Right lobe of liver (tissue), 6 donors: ENCODE measurements around the gene TMEM143. TPM values are rescaled to one million over a fixed set of nuclear protein-coding genes. Genes with fewer than 3 reads are reported as not detected.

Experiments
- ATAC-seq, 4 donors: fragments of 200-7000 bp; cut with Tn5 transposase; one replicate each; pipeline ENCODE4 v1.9.1; 2020; ENCODE audit warnings: mild to moderate bottlenecking in 4 of 4, moderate library complexity in 4 of 4
- DNase-seq, 3 donors: peaks; one replicate each; pipeline ENCODE4 v3.0.0-alpha.2; 2020
- H3K27ac ChIP-seq, 3 donors: fragments of 200-600 bp; one replicate each; pipeline ENCODE4 v1.8.0; 2022
- H3K27me3 ChIP-seq, 2 donors: fragments of 200-600 bp; one replicate each; pipeline ENCODE4 v1.8.0; 2022
- H3K36me3 ChIP-seq, 4 donors: fragments of 200-600 bp; sonication (generic) in 1 of 4; one replicate each; pipeline versions ENCODE4 v1.5.1 to v1.8.0; 2017 to 2022; ENCODE audit warnings: control low read depth in 1 of 4
- H3K4me1 ChIP-seq, 4 donors: fragments of 200-600 bp; sonication (generic) in 1 of 4; one replicate each; pipeline versions ENCODE4 v1.5.1 to v1.8.0; 2017 to 2022; ENCODE audit warnings: control low read depth in 1 of 4
- H3K4me3 ChIP-seq, 3 donors: fragments of 200-600 bp; one replicate each; pipeline ENCODE4 v1.8.0; 2022
- H3K9me3 ChIP-seq, 4 donors: fragments of 200-600 bp; sonication (generic) in 1 of 4; one replicate each; pipeline versions ENCODE4 v1.5.1 to v1.8.0; 2017 to 2022; ENCODE audit warnings: control low read depth in 1 of 4
- CTCF ChIP-seq, 4 donors: fragments of 200-600 bp in 3 of 4; fragments of 450-650 bp in 1 of 4; IDR thresholded peaks; one replicate each; pipeline versions ENCODE4 v1.5.1 to v1.8.0; 2016 to 2022; ENCODE audit warnings: antibody characterized with exemption in 4 of 4, mild to moderate bottlenecking in 2 of 4
- POLR2A ChIP-seq: fragments of 450-650 bp; IDR thresholded peaks from one replicate; pipeline ENCODE4 v1.6.1; 2017; ENCODE audit warnings: antibody characterized with exemption, mild to moderate bottlenecking
- WGBS: methylation state at CpG from one replicate; pipeline ENCODE4 v1.1.6; 2018; ENCODE audit warnings: low coverage, low lambda C conversion rate; ENCODE audit not compliant: insufficient coverage; ENCODE audit errors: missing lambda C conversion rate; 5-methylcytosine and 5-hydroxymethylcytosine counted together
- intact Hi-C, 2 donors: fragments of 100-400 bp; cut with DNase I; formaldehyde crosslinking; loops; one replicate each; pipeline versions ENCODE4 v1.11.2 to v1.14.1; 2022
- total RNA-seq, 6 experiments: library from RNA; depleted of rRNA in 2 of 6; stranded (reverse); fragments of >200 nt in 2 of 6; fragmentation: NEBNext Ultra II Directional in 3 of 6; extraction: Animal tissue kit (Norgen Biotek cat#: 25700) in 3 of 6; gene quantifications; one replicate each; pipeline versions ENCODE4 v1.1.0 to v1.2.4, GENCODE V29; 2016 to 2023
- donor health status: DM: no; HTN: yes; CAD: no.
- donor health status: DM: no; HTN: no; CAD: no.
- donor health status: DM: no; HTN: no; CAD: no.
- donor health status: DM: no; HTN: yes; CAD: no.
- donor health status: DM: no; HTN: yes; CAD: no.

Gene TMEM143
- total RNA-seq, 6 experiments from 2014 or later, result 6.5 to 15.1 (median 9.8) TPM

DNA sequence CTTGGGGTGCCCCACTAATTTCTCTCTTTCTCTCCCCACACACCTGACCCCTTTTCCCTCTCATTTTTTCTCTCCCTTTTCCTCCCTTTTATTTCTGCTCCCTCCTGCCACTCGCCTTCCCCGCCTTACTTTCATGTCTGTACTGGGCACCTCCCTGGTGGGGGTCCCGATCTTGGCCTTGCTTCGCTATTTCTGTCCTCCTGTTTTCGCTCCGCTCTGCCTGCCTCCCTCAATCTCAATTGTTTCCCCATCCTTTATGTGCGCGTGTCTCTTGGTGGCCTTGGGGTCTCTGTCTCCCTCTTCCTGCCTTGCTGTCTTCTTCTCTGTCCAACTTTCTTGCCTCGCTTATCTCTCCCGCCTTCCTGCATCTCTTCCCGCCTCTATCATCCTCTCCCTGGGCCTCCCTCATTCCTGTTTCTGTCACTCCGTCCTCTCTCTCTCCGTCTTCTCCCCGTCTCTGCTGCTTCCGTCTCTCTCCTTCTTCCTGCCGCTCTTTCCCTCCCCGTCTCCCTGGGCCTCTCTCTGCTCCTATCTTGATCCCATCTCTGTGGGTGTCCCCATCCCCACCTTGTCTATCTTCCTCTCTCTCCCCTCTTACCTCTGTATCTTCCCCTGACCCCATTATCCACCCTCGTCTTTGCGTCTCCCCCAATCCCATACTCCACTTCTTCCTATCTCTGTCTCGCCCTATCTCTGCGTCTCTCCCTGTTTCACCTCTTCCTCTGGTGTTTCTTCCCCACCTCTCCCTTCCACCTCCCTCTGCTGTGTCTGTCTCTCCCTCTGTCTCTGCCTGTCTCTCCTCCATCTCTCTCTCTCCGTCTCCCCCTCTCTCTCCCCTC, 33.7 kb upstream of the TMEM143 start:
- H3K27ac ChIP-seq, result no peak overlapping the region
- no peaks in the 10 kb centered on the region for H3K36me3 ChIP-seq
- 22% methylated on average over 19 of the region's 22 CpGs for WGBS
- H3K9me3 ChIP-seq, result no peaks in the 10 kb centered on the region
- intact Hi-C loops, result no loop called here
- H3K4me1 ChIP-seq, result no peaks in the 10 kb centered on the region
- H3K4me3 ChIP-seq, result no peak overlapping the region
- DNase-seq, result no peak
- H3K27me3 ChIP-seq, result no peaks in the 10 kb centered on the region
- no peak for TF ChIP-seq POLR2A
- no peak for TF ChIP-seq CTCF (IDR thresholded peaks at IDR 0.05)
- ATAC-seq, result no peak

DNA sequence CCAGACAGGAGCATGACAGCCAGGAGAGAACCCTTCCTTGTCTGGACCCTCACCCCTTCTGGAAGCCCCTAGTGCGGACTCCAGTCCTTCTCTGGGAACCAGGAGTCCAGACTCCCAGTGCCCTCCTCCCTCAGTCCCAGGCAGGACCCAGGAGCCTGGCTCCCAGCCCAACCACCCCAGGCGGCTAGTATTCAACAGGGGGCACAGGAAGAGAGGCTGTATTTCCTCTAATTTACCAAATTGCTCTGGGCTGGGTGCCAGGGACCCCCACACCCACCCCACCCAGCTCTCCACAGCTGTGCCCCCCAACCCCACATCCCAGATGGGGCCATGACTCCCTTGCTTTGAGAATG, 33.1 kb upstream of the TMEM143 start:
- H3K9me3 ChIP-seq, result no peaks in the 10 kb centered on the region
- no peaks in the 10 kb centered on the region for H3K4me1 ChIP-seq
- TF ChIP-seq POLR2A, result no peak
- no peak for TF ChIP-seq CTCF (IDR thresholded peaks at IDR 0.05)
- no peak overlapping the region for H3K27ac ChIP-seq
- DNase-seq (no peak), ATAC-seq (no peak)
- no peaks in the 10 kb centered on the region for H3K27me3 ChIP-seq
- no peaks in the 10 kb centered on the region for H3K36me3 ChIP-seq
- no peak overlapping the region for H3K4me3 ChIP-seq
- no CpG with 5 or more reads among the region's 2 CpGs for WGBS
- intact Hi-C loops, result no loop called here

- Histone ChIP-seq H3K4me1 (no peaks in the 10 kb centered on the region), H3K4me3 (no peak overlapping the region), H3K27me3 (no peaks in the 10 kb centered on the region), H3K9me3 (no peaks in the 10 kb centered on the region), H3K36me3 (no peaks in the 10 kb centered on the region), H3K27ac (no peak overlapping the region)
- intact Hi-C loops, result no loop called here
- TF ChIP-seq POLR2A (no peak), CTCF (IDR thresholded peaks at IDR 0.05) (no peak)
- WGBS, result 43% methylated on average over 17 of the region's 24 CpGs
- ATAC-seq (no peak), DNase-seq (no peak)
These were observed 32.5 kb upstream of the TMEM143 start for GRCh38 chr19:48396016-48396823.

DNA sequence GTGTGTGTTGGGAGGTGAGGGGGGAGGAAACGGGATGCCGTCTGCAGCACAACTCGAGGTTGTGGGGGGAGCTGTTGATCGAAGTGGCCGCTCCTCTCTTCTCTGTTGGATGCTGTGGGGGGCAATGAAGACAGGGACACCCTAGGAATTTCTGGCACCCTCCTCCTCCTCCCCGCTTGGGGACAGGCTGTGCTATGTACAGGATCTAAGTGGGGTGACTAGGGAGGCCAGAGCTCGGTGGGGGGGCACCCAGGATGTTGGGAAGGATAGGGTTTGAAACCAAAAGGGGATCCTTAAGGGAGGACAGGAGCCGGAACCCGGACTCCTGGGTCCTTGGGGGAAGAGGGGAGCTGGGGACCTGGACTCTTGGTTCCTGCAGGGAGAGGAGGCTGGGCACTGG, 31.8 kb upstream of the TMEM143 start:
- Histone ChIP-seq H3K4me1 (no peaks in the 10 kb centered on the region), H3K27me3 (no peaks in the 10 kb centered on the region), H3K27ac (no peak overlapping the region), H3K36me3 (no peaks in the 10 kb centered on the region), H3K4me3 (no peak overlapping the region), H3K9me3 (no peaks in the 10 kb centered on the region)
- TF ChIP-seq POLR2A, result no peak
- TF ChIP-seq CTCF (IDR thresholded peaks at IDR 0.05), result no peak
- 16% methylated on average over 7 of the region's 9 CpGs for WGBS
- ATAC-seq, result no peak
- no peak for DNase-seq
- intact Hi-C loops, result no loop called here
